CMK (cell line): ENCODE data around the gene DNAJB8.

Experiments
- DNase-seq: peaks from one replicate; pipeline ENCODE4 v3.0.0-alpha.2; 2010; ENCODE audit warnings: low read depth

The DNAJB8 gene

DNA sequence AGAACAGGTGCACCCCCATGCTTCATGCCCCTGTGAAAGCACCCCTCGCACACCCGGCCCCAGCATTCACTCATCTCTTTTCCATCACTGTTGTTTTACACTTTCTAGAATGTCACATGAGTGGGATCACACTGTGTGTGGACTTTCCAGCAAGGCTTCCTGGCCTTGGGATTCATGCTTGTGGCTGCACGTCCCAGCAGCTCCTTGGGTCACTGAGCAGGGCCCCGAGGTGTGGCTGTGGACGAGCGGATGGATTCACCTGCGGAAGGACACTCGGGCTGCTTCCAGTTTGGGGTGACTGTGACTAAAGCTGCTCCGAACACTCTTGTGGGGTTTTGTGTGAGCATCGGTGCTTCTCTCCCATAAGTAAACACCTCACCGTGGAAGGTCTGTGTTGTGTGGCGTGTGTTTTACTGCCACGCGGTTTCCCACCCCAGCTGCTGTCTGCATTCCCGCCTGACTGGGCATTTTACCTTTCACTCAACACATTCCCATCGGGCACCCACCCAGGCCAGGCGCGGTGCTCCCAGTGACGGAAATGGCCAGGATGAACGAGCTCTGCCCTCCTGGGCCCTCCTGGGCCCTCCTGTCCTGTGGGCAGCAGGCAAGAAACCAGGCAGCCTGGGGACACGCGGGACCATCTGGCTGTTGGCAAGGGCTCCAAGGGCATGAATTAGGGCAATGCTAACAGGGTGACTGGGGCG is 41.4 kb downstream of the DNAJB8 start:
- DNase-seq = no peak

DNA sequence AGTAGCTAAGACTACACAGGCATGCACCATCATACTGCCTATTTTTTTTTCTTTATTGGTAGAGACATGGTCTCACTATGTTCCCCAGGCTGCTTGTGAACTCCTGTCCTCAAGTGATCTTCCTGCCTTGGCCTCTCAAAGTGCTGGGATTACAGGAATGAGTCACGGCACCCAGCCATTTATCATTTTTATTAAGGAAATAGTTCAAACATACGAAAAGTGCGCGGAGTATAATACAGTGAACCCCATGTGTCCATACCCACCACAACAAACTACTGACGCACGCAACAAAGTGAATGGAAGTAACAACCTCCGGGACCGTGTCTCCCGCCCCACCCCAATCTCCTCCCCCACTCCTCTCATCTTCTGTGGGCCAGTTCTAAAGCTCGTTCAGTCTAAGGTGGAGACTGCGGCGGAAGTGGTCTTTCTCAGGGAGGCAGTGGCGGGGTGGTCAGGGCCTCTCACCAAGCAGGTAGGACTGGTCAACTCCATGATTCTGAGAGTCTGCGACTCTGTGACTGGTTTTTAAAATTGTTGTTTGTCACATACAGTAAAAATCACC is 42.1 kb downstream of the DNAJB8 start:
- no peak for DNase-seq

DNA sequence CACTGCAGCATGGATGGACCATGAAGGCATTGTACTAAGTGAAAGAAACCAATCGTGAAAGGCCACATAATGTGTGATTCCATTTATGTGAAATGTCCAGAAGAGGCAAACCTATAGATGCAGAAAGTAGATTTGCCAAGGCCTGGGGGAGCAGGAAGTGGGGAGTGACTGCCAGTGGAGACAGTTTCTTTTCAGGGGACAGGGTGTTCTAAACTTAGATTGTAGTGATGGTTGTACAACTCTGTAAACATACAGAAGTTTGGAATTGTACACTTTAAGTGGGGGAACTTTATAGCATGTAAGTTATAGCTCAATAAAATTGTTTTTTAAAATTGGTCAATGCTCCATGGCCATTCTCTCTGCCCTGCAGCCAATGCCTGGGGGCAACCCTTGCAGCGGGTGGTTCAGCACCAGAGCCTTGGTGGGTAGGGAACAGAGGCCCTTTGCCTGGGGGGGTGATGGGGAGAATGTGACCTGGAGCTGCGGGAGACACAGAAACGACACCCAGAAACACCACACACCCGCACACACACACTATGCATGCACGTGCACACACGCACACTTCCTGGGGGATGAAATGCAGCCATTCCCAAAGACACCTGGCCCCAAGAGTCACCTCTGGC is 43.1 kb downstream of the DNAJB8 start:
- no peak for DNase-seq

DNA sequence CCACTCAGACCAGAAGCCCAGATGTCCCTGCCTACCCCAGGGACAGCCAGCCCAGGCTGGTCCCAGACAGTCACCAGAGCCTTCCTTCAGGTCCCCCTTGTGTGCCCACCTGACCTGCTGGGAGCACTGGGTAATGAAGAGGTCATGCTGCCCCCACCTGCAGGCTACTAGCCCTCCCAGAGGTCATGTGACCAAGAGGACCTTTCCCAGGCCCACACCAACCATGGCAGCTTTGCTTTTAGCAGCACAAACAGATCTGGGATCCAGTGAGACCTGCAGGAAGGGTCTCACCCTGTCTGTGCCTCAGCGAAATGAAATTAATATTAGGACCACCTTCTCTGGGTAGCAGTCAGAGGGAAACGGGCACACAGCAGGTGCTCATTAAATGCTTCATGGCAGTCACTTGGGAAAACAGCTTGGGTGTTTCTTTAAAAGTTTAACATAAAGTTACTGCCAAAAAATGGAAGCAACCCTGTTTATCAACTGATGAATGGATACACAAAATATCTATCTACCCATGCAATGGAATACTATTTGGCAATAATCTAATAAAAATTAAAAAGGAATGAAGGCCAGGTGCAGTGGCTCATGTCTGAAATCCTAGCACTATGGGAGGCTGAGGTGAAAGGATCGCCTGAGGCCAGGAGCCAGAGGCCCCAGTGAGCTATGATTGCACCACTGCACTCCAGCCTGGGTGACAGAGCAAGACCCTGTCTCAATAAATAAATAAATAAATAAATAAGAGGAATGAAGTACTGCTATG is 43.7 kb downstream of the DNAJB8 start:
- DNase-seq = no peak

GRCh38 chr3:128421966-128422365 is 44.7 kb downstream of the DNAJB8 start:
- no peak for DNase-seq

- DNase-seq = no peak
These were observed 45.3 kb downstream of the DNAJB8 start for GRCh38 chr3:128421439-128421836.

GRCh38 chr3:128420720-128421438 is 45.8 kb downstream of the DNAJB8 start:
- DNase-seq = no peak

- no peak for DNase-seq
These were observed 46.4 kb downstream of the DNAJB8 start for GRCh38 chr3:128420289-128420688.

- no peak for DNase-seq
These were observed 47.4 kb downstream of the DNAJB8 start for GRCh38 chr3:128419311-128419710.

DNA sequence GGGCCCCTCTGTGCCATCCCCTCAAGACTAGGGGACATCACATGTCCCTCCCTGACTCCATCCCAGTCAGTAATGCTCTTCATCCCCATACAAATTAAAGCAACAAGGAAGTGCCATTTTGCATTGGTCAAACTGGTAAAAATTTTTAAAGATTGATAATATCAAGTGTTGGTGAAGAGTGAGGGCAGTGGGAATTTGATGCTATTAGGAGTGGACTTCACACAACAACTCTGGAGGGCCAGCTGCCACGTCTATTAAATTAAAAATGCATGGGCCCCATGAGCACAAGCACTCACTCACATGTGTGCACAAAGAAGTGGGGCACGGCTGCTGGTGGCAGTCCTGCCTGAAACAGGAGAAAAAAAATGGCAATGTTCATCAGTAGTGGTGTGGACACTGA is 47.8 kb downstream of the DNAJB8 start:
- DNase-seq = no peak

- no peak for DNase-seq
These were observed 50.0 kb downstream of the DNAJB8 start for GRCh38 chr3:128416578-128417211.

- DNase-seq = peak; percentile 96
These were observed 50.7 kb downstream of the DNAJB8 start for GRCh38 chr3:128415773-128416577.

- peak; percentile 83 for DNase-seq
These were observed 51.4 kb downstream of the DNAJB8 start for GRCh38 chr3:128415200-128415772.

GRCh38 chr3:128413413-128414205 is 53.1 kb downstream of the DNAJB8 start:
- DNase-seq = no peak

DNA sequence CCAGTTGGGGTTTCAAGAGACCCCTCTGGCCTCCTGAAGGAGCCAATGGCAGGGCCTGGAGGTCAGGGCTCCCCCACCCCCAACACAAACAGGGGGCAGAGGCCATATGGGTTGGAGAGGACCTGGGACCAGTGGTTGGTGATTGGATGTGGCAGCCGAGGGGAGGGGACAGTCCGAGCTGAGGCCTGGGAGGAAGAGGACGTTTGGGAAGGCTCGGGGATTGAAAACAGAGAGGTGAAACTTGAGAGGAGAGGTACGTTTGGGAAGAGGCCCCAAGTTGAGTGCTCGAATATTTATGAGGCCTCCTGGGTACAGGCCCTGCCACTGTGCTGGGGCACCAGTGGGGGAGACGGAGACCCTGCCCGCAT is 53.7 kb downstream of the DNAJB8 start:
- no peak for DNase-seq
